ENCODE results near the gene TCF7L2. TPM values are rescaled to one million over a fixed set of nuclear protein-coding genes. Genes with fewer than 3 reads are reported as not detected.
"Not testable (repeated sequence)": the region's sequence is repeated elsewhere in the genome, so short reads cannot be mapped to it uniquely, and the experiment has no call there.

TCF7L2 gene
- total RNA-seq, 1 donor from 2014 or later, result 53.6 TPM

DNA sequence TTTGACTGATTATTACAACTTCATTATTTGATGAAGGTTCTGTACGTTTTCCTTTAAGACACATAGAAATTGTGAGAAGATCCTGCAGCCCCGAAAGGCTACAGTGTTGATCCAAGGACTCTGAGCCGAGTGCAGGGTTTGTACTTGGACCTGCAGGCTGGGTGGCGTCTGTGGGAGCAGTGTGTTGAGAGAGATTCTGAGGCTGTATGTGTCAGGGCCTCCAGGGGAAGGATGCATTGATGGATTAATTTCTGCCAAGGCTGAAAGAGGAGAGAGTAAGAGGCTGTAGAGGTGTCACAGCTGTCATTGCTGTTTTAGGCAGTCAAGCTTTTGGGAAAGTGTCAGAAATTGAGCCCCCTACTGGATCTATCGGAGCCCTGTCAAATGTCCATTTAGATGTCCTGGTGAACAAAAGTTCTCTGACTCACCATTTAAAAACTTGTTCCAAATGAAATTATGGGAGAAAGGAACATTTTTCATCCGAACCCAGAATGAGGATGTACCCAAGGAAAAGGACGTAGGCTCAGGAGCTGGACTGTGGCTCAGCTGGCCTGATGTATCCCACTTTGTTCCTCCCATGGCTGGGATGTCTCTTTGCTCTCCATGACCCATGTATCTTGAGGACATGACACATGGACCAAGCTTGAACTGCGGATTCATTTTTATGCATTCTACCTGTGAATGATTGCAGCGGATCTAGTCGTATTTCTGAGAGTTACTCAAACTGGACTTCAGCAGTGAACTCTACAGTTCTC is 102.2 kb downstream of the TCF7L2 start:
- peak; percentile 8 for ATAC-seq
- intact Hi-C loops (cut with DNase I), result no loop called here

GRCh38 chr10:113053091-113053490 is 103.0 kb downstream of the TCF7L2 start:
- DNase-seq (ENCODE audit: low spot score) (no peak), ATAC-seq (peak; percentile 44)
- intact Hi-C loops (cut with DNase I), result no loop called here

More for the DNA sequence above, 102.2 kb downstream of the TCF7L2 start:
- no peak for DNase-seq (ENCODE audit: low spot score)

DNA sequence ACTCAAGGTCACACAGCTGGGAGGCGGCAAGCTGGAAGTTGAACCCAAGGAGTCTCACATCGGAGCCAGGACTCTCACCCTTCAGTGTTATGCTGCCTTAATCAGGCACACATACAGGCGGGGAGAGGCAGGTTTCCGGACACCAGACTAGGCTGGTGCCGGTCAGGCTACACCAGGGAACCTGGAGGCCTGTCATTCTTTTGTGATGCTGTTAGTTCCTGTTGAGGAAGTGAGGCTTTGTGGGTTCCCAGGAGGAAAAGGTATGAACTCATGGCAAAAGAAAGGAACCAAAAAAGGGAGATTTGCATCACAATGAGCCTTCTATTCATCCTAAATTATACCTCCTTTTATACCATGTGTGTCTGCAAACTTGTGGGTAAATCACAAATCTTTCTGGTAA is 103.8 kb downstream of the TCF7L2 start:
- intact Hi-C loops (cut with DNase I), result no loop called here
- ATAC-seq (peak; percentile 13), DNase-seq (ENCODE audit: low spot score) (no peak)

- ATAC-seq, result no peak
- DNase-seq (ENCODE audit: low spot score), result no peak
- intact Hi-C loops (cut with DNase I), result no loop called here
Observed at GRCh38 chr10:113055458-113055857, 105.4 kb downstream of the TCF7L2 start.

DNA sequence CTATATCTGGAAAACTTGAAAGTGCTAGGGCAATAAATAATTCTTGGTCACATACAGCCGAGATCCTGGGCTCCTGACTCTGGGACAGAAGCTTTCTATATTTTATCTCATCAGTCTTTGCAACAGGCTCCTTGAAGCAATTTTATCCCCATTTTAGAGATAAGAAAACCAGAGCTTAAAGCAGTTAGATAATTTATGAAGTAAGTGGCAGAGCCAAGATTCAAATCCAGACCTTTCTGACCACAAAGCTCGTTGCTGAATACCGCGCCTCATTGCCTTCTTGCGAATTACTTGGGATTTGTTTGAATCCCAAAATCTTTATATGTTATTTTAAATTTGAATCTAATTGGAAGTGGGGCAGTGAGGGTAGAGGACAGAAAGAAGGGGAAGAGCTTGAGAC is 106.0 kb downstream of the TCF7L2 start:
- DNase-seq (ENCODE audit: low spot score) (no peak), ATAC-seq (no peak)
- intact Hi-C loops (cut with DNase I), result no loop called here

GRCh38 chr10:113056441-113057021 is 106.5 kb downstream of the TCF7L2 start:
- ATAC-seq, result no peak

DNA sequence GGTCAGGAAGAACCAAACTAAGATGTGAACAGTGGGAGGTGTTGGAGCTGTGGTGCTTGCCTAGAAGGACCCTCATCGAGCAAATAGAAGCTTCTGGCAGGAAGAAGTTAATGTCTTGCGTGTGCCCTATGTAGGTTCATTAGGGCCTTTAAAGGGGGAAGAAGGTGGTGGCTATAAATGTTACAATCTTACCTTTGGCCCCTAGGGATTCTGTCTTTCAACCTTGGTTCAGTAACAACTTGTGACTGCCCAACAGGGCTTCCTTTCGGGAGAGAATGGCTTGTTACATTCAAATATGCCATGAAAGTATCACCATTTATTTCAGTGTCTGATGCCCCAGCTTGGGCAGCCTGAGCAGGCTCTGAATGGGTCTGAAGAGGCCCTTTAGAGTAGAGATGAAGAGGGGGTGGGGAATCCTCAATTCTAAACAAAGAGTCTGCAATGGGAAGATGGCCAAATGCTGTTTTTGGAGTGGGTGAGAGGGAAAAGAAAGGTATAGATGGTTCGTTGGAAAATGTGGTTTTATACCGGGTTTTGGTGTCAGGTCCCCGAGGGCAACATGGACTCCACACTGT is 108.0 kb downstream of the TCF7L2 start:
- ATAC-seq, result no peak
- intact Hi-C loops (cut with DNase I), result no loop called here
- DNase-seq (ENCODE audit: low spot score), result no peak

More at GRCh38 chr10:113056441-113057021, 106.5 kb downstream of the TCF7L2 start:
- intact Hi-C loops (cut with DNase I), result no loop called here
- DNase-seq (ENCODE audit: low spot score), result no peak

- peak; percentile 24 for ATAC-seq
- no peak for DNase-seq (ENCODE audit: low spot score)
Observed at GRCh38 chr10:113058523-113059370, 108.7 kb downstream of the TCF7L2 start.

GRCh38 chr10:113059371-113059780 is 109.3 kb downstream of the TCF7L2 start:
- intact Hi-C loops (cut with DNase I), result no loop called here
- DNase-seq (ENCODE audit: low spot score) (no peak), ATAC-seq (peak; percentile 82)

More at GRCh38 chr10:113058523-113059370, 108.7 kb downstream of the TCF7L2 start:
- intact Hi-C loops (cut with DNase I), result no loop called here

DNA sequence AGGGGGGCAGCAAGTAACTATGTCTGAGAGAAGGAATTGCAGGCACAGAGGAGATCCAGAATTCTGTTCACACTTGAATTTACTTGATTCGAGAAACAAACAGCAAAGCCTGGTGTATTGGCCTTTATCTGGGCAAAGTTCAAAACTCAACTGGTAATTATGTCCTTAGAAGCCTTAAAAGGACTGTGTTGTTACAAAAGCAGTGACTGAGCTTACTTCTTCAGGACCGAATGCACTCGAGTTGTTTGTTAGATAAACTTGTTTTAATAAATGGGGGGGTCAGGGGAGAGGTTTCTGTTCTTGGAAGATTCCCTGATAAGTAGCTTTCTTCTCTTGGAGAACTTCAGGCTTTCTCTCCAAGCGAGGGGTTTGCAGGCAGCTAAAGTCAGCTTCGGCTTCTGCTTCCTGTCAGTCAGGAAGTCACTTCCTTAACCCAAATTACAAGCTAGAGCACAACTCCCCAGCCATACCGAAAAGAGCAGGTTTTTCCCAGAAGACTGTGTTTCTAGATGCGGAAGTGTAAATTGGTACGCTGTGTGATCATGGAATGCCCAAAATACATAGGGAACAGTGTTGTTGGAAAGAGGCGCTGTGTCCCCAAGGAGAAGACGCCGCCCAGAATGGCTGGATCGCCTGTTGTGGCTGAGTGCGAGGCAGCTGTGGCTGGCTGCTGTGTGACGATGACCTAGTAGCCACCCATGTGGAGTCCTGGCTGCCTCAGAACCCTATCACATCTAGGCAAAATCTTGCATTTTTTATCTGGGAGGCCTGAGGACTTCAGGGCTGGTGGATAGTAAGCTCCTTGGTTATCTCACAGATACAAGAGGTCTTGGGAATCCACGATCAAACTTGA is 110.4 kb downstream of the TCF7L2 start:
- DNase-seq (ENCODE audit: low spot score) (no peak), ATAC-seq (peak; percentile 80)
- intact Hi-C loops (cut with DNase I), result no loop called here

DNA sequence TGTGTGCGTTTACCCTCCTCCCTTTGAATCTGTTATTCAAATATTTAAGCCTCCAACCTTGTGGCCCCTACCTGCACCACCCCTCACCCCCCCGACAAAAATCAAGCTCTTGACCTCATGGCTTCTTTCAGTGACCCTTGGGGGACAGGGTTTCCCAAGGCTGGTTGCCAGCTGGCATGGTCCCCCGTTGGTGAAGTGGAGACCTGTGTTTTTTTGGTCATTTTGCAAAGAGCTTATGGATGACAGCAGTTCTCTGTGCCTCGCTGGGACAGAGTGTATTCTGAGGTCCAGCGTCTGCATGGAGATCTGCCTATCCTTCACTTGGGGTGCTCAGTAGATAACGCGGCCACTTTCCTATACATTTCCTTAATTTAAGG is 111.0 kb downstream of the TCF7L2 start:
- no peak for DNase-seq (ENCODE audit: low spot score)
- intact Hi-C loops (cut with DNase I), result no loop called here
- no peak for ATAC-seq

- DNase-seq (ENCODE audit: low spot score) (no peak), ATAC-seq (no peak)
- intact Hi-C loops (cut with DNase I), result no loop called here
Observed at GRCh38 chr10:113061557-113061956, 111.5 kb downstream of the TCF7L2 start.

GRCh38 chr10:113063043-113063967 is 113.3 kb downstream of the TCF7L2 start:
- no peak for ATAC-seq
- no peak for DNase-seq (ENCODE audit: low spot score)
- intact Hi-C loops (cut with DNase I), result no loop called here

DNA sequence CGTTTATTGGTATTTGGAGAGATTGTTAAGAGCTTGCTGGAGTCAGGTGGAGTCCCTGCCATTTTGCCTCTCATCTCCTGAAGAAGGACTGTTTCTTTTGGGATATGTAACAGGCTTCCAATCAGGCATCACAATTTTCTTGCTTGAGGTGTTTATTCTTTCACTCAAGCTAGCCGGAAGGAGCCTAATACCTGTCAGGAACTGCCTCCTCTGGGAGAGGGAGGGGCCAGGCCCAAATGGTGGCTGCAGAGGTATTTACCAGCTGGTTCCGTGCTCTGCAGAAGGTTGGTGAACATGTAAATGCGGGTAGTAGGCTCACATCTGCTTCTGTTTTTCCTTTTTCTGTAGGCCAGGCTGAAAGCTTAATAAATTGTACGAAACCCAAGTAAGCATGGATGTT is 114.0 kb downstream of the TCF7L2 start:
- ATAC-seq (no peak), DNase-seq (ENCODE audit: low spot score) (no peak)
- intact Hi-C loops (cut with DNase I), result no loop called here

DNA sequence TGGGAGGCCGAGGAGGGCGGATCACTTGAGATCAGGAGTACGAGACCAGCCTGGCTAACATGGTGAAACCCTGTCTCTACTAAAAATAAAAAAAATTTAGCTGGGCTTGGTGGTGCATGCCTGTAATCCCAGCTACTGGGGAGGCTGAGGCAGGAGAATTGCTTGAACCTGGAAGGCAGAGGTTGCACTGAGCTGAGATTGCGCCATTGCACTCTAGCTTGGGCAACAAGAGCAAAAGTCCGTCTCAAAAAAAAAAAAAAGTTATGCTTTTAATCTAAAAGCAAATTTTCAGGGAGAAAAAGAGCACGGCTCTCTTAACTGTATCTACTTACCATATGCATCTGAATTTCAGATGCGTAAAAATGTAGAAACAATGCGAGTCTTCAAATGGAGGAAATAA is 116.1 kb downstream of the TCF7L2 start:
- DNase-seq (ENCODE audit: low spot score); ATAC-seq; intact Hi-C loops (cut with DNase I): not testable (repeated sequence)

DNA sequence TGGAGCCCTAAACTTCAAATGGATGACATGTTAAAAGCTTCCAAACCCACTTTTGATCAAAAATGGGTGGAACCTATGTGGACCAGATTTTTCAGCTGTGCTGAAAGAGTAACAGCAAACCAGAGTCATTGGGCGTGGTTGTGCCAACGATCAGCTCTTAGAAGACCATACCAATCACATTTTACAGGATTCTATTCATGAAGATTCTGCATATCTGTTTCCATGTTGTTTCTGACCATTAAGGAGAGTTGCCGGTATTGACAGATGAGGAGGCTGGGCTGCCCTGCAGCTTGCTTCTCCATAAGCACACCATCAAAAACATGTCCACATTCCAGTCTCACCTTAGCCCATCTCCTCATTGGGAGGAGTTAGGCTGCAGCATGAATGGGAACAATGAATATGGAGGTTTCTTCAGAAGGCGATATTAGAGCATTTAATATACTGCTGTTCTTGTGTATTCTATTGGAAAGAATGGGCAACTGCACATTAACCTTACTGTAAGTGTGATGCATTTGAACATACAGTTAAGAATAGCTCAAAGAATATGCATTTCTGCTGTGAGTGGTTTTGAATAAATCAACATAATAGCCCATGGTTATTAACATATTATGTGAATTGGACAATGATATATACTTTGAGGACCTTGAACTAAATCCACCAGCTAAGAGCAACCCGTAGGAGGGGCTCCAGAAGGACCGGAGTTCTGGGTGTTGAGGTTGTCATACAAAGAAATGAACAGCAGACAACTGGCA is 116.7 kb downstream of the TCF7L2 start:
- intact Hi-C loops (cut with DNase I), result no loop called here
- DNase-seq (ENCODE audit: low spot score), result no peak
- no peak for ATAC-seq

GRCh38 chr10:113067501-113067900 is 117.5 kb downstream of the TCF7L2 start:
- DNase-seq (ENCODE audit: low spot score), result no peak
- intact Hi-C loops (cut with DNase I), result no loop called here
- peak; percentile 38 for ATAC-seq

Measured in sciatic nerve (tissue), 2 donors.